Jurkat, Clone E6-1 (cell line): ENCODE data around the gene SYNE4.
"Not testable (repeated sequence)": the region's sequence is repeated elsewhere in the genome, so short reads cannot be mapped to it uniquely, and the experiment has no call there.

Experiments used
- DNase-seq: peaks from one replicate; pipeline ENCODE4 v3.0.0-alpha.2; 2011; ENCODE audit warnings: low read depth, low spot score
- H3K4me3 ChIP-seq: 2 replicates; pipeline ENCODE4 v1.5.1; 2011; ENCODE audit warnings: mild to moderate bottlenecking, low read length, control low read depth, moderate library complexity

SYNE4 gene

GRCh38 chr19:35960432-35960972 lies 48.1 kb downstream of the SYNE4 start:
- H3K4me3 ChIP-seq: no peak overlapping the region
- DNase-seq: no peak

GRCh38 chr19:35959968-35960320 lies 48.7 kb downstream of the SYNE4 start:
- no peak overlapping the region for H3K4me3 ChIP-seq
- no peak for DNase-seq

- no peak overlapping the region for H3K4me3 ChIP-seq
- no peak for DNase-seq
Measured at GRCh38 chr19:35959040-35959967, 49.3 kb downstream of the SYNE4 start.

- no peak for DNase-seq
- no peak overlapping the region for H3K4me3 ChIP-seq
Measured at GRCh38 chr19:35958660-35959039, 50.0 kb downstream of the SYNE4 start.

- DNase-seq, H3K4me3 ChIP-seq: not testable (repeated sequence)
Measured at GRCh38 chr19:35957411-35957810, 51.2 kb downstream of the SYNE4 start.

- no peak for DNase-seq
Measured at GRCh38 chr19:35955881-35956634, 52.6 kb downstream of the SYNE4 start.

More at GRCh38 chr19:35955881-35956634, 52.6 kb downstream of the SYNE4 start:
- H3K4me3 ChIP-seq: no peak overlapping the region
